HG02610 (cell line): ENCODE data around the gene GORASP2.

ENCODE experiments used
- ATAC-seq: cut with Tn5 transposase; IDR thresholded peaks from one replicate; pipeline ENCODE4 v1.9.1; 2021; ENCODE audit warnings: mild to moderate bottlenecking, moderate library complexity; ENCODE audit not compliant: unreplicated experiment

Gene GORASP2

DNA sequence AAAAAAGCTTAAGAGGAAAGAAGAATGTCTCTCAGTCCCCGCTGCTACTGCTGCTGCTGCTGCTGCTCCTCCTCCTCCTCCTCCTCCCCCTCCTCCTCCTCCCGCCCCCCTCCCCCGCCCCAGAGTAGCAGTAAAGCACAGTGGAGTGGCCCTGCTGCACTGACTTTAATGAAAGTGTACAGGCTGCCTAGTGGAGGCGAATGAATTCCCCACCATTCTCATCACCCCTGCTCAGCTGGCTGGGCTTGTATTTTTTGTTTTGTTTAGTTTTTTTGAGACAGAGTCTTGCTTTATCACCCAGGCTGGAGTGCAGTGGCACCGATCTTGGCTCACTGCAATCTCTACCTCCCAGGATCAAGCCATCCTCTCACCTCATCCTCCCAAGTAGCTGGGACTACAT, 34.3 kb downstream of the GORASP2 start:
- no peak for ATAC-seq

- ATAC-seq: no peak
Observed at GRCh38 chr2:170965446-170966225, 36.6 kb downstream of the GORASP2 start.

- ATAC-seq: no peak
Observed at GRCh38 chr2:170966648-170967396, 37.8 kb downstream of the GORASP2 start.

DNA sequence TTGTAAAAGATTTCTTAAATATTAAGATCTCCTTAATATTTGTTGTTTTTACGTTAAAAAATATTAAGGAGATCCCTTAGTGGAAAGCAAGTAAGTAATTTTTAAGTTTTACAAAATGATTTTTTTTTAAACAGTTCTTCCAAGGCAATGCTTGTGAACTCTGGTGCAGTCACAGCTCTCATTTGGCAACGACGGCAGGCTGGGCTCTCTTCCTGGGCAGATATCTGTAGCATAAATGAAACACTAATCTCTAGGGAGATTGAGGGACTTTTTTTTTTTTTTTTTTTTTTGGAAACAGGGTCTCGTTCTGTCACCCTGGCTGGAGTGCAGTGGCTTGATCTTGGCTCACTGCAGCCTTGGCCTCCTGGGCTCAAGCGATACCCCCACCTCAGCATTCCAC, 38.5 kb downstream of the GORASP2 start:
- no peak for ATAC-seq

DNA sequence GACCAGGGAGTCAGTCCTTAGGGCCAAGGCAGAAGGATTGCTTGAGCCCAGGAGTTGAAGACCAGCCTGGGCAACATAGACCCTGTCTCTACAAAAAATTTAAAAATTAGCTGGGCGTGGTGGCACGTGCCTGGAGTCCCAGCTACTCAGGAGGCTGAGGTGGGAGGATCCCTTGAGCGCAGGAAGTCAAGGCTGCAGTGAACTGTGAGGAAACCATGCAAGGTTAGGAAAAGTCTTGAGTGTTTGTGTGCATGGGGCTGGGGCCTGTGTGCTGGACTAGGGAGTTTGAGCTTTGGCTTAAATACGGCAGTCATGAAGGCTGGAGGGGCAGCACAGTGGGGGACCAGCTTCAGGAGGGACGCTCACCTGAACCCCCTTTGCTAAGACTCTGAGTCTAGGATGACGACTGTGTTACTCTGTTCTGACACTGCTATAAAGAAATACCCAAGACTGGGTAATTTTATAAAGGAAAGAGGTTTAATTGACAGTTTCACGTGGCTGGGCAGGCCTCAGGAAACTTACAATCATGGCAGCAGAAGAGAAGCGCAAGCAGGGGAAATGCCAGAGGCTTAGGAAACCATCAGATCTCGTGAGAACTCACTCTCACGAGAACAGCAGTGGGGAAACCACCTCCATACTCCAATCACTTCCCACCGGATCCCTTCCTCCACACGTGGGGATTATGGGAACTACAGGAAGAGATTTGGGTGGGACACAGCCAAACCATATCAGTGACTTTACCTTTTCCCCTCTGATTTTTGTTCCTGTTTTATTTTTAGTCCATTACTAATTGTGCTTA, 39.4 kb downstream of the GORASP2 start:
- ATAC-seq: no peak

- no peak for ATAC-seq
Observed at GRCh38 chr2:170969030-170969429, 40.0 kb downstream of the GORASP2 start.

DNA sequence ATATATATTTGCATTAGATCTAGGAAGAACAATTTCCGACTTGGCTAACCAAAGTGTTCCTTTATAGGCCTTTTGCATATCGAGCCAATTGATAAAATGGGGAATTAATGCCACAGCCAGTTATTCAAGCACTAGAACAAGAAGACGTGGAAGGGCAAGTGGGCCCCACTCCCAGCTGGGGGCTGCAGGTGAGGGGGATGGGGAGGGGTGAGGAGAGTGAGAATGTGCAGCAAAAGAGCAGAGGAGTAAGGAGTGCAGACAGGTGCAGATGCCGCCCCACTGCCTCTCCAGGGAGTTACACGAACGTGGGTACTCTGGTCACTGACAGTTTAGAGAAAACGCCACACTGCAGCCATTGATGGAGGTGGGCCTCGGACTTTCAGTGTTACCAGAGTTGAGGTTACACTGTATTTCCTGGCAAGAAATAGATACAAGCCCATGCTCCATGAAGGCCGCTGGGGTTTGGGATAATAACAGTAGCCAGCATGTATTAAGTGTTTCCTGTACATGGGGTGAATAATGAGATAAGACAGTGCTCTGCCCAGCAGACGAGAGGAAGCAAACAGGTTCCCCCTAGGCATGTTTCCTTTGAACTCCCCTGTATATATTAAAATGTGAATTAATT, 40.9 kb downstream of the GORASP2 start:
- ATAC-seq: no peak

DNA sequence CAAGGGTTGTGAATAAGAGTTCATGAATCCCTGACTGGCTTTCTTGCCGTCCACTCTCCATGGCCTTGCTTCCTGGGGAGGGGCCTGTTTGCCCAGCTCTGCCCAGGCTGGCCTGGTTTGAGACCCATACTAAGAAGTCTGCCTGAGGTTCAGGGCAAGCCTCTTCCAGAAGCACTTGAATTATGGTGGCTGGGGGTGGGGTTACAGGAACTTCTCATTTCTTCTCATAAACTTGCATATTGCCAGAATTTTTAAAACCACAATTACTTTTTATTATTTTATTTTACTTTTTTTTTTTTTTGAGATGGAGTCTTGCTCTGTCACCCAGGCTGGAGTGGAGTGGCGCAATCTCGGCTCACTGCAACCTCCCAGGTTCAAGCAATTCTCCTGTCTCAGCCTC, 42.0 kb downstream of the GORASP2 start:
- no peak for ATAC-seq

DNA sequence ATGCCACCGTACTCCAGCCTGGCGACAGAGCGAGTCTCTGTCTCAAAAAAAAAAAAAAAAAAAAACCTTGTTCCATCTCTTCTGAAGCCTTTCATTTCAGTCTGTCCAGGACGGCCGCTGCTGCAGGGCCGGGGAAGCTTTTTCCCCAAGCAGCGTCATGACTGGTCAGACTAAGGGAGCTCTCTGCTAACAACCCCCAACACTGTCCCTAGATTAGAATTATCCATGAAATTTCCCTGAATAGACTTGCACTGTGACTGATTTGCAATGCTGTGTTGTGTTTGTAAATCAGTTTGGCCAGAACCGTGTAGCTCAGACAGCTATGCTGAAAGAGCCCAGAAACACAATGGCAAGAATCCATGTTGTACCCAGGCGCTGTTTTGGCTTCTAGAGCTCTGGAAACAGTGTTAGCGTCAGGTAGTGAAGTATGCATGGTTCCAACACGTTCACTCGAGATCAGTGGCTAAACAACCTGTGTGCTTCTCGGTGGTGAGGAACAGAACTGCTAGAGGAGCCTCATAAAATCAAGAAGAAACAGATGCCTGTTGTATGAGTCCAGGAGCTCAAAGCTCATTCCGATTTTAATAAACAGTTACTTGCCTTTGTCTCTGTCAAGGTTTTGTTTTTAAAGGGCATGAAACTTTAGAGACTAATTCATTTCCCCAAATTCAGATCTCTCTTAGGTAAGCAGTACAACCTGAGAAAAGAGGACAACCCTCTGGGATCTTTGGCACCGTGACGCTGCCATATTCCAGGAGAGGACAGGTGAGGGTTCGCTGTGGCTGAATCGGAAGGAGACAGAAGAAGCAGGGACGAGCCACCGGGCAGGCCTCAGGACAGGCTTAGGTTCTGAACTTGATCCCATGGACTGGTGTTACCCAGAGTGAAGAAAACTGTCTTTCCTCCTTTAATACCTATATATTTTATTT, 43.5 kb downstream of the GORASP2 start:
- ATAC-seq: no peak

GRCh38 chr2:170973225-170973491, 44.1 kb downstream of the GORASP2 start:
- ATAC-seq: no peak

GRCh38 chr2:170973492-170974303, 44.6 kb downstream of the GORASP2 start:
- ATAC-seq: peak; percentile 92

GRCh38 chr2:170974304-170974993, 45.4 kb downstream of the GORASP2 start:
- no peak for ATAC-seq

- no peak for ATAC-seq
Observed at GRCh38 chr2:170975127-170975942, 46.3 kb downstream of the GORASP2 start.

DNA sequence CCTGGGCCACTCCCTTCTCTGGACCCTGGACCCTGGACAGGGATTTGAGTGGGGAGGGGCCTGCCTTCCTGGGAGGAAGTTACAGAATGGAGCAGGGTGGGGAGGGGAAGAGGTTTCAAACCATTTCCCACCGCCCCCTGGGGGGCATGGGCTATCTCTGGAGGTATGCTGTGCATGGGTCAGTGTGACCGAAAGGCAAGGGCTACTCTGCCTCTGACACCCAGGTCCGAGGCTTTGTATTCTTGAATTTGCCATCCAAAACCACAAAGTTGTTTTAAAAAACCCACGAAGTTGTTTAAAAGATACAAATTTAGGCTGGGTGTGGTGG, 46.9 kb downstream of the GORASP2 start:
- ATAC-seq: no peak

DNA sequence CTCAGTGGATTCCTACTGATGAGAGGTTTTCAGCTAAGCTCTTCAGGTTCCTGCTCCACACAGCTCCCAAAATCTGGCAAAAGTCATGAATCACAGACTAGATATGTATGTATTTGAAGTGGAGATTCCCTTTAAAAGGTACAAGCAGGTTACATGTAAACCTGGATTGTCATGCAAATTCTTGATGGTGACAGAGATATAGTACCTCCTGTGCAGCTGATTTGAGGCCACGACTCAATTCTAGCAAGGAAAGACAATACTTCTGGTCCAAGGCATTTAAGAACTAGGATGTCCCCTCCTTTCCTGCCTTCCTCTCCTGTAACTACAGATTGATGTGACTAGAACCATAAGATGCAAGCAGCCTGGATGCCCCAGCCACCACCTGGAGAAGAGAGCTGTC, 55.0 kb downstream of the GORASP2 start:
- no peak for ATAC-seq

DNA sequence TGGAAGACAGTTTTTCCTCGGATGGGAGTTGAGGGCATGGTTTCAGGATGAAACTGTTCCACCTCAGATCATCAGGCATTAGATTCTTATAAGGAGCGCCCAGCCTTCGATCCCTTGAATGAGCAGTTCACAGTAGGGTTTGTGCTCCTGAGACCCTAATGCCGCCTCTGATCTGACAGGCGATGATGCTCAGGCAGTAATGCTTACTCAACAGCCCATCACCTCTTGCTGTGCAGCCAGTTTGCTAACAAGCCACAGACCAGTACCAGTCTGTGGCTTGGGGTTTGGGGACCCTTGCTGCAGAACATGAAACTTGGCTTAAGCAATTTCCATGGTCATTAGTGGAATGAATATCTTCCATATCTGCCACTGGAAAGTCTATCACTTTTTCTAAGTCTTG, 56.4 kb downstream of the GORASP2 start:
- ATAC-seq: no peak

DNA sequence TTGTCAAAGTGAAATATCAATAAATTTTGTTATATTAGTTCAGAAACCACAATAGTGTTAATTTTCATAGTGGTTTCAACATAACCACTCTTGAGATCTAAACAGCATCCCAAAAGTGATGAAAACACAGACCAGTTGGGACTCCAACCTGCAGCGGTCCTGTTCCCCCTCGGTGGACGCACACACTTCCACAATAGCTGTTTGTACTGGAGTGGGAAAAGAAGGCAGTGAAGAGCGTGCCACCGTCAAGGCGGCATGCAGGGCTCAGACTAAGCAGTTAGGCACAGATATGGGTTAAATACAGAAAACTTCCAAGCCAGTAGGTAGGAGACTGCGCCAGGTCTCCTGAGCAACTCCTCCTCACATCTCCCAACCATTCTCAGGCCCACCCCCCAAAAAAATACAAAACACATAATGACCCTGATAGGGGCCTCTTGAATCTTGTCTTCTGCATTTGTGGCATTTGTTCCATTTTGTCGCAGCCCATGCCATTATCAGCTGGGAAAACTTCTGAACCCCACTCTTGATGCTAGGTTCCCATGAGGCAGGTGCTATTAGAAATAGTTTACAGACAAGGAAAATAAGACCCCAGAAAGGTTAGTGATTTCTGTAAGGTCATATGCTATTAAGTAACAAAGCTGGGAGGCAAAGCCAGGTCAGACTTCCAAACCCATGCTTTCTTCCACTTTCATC, 57.7 kb downstream of the GORASP2 start:
- no peak for ATAC-seq
